ENCODE data around the gene PHACTR4. TPM values are rescaled to one million over a fixed set of nuclear protein-coding genes. Genes with fewer than 3 reads are reported as not detected.

The PHACTR4 gene
- total and polyA plus RNA-seq, 9 of the 15 experiments (the other 6 are each of a cell fraction or from before 2014, with no cell fraction given) = 6.4 to 43.6 (median 14.2) TPM

DNA sequence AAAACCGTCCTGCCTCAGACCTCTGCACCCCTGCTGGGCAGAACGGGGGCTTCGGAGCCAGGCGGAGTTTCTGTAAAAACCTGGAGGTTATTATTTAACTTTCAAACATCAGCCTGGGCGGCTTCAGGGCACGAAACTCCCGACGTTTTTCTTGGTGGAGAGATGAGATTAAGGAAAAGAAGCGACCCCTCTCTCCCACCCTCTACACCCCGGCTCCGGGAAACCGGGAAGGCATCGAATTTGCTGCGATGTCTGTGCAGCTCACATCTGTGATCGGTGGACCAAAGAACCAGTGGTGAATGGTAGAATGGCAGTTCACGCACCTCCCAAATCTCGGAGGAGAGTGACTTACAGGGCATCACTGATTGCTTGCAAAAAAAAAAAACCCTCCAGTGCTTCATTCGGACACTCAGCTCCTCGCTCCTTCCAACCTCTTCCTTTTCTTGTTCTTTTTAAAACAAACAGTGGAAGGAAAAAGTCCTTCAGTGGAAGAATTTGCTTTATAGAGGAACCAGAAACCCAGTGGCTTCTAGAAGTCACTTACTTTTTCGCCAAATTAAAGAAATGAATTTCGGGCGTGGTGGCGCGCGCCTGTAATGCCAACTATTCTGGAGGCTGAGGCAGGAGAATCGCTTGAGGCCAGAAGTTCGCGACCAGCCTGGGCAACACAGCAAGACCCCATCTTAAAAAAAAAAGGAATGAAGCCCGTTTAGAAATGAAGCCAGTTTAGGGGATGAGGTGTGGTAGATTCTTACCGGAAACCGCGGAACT, 884 bp downstream of the PHACTR4 start (continued):
- TF ChIP-seq, protein P1, sequence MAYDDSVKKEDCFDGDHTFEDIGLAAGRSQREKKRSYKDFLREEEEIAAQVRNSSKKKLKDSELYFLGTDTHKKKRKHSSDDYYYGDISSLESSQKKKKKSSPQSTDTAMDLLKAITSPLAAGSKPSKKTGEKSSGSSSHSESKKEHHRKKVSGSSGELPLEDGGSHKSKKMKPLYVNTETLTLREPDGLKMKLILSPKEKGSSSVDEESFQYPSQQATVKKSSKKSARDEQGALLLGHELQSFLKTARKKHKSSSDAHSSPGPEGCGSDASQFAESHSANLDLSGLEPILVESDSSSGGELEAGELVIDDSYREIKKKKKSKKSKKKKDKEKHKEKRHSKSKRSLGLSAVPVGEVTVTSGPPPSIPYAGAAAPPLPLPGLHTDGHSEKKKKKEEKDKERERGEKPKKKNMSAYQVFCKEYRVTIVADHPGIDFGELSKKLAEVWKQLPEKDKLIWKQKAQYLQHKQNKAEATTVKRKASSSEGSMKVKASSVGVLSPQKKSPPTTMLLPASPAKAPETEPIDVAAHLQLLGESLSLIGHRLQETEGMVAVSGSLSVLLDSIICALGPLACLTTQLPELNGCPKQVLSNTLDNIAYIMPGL (CRISPR knock-in tag; IDR thresholded peaks at IDR 0.05) = no peak
- TF ChIP-seq POLR3A (IDR thresholded peaks at IDR 0.05; ENCODE audit: borderline replicate concordance, extremely low read depth, insufficient read depth, insufficient read length) (no peak), CCNT2 (IDR thresholded peaks at IDR 0.05; ENCODE audit: borderline replicate concordance, extremely low read depth, insufficient read length, low read depth, low read length) (no peak), ZNF79 (CRISPR knock-in tag; IDR thresholded peaks at IDR 0.05; ENCODE audit: low read depth) (no peak), BCOR (IDR thresholded peaks at IDR 0.05) (peak; percentile 83), ZNF143 (CRISPR knock-in tag; IDR thresholded peaks at IDR 0.05) (no peak), BRCA1 (IDR thresholded peaks at IDR 0.05) (no peak), BRCA1 (CRISPR knock-in tag; IDR thresholded peaks at IDR 0.05) (no peak), ZNF584 (CRISPR knock-in tag; IDR thresholded peaks at IDR 0.05; ENCODE audit: low read depth) (no peak), FOXP1 (CRISPR knock-in tag; IDR thresholded peaks at IDR 0.05) (peak; percentile 32; the same call in 1 of the 2 replicates), SRF (CRISPR knock-in tag; IDR thresholded peaks at IDR 0.05) (no peak), ZNF436 (CRISPR knock-in tag; IDR thresholded peaks at IDR 0.05) (no peak), ETV6 (IDR thresholded peaks at IDR 0.05; ENCODE audit: borderline replicate concordance in 1 of 2, low read depth in 2 of 2, low read length in 1 of 2) (0 out of 4 replicates have a peak, but pooled peaks of 1 of the 2 experiments have one; percentile 31), ETV6 (CRISPR knock-in tag; IDR thresholded peaks at IDR 0.05; ENCODE audit: borderline replicate concordance) (no peak), MTA2 (IDR thresholded peaks at IDR 0.05; ENCODE audit: low read depth) (no peak), CREM (IDR thresholded peaks at IDR 0.05; ENCODE audit: low read depth) (no peak)
- TF ChIP-seq, protein P2, sequence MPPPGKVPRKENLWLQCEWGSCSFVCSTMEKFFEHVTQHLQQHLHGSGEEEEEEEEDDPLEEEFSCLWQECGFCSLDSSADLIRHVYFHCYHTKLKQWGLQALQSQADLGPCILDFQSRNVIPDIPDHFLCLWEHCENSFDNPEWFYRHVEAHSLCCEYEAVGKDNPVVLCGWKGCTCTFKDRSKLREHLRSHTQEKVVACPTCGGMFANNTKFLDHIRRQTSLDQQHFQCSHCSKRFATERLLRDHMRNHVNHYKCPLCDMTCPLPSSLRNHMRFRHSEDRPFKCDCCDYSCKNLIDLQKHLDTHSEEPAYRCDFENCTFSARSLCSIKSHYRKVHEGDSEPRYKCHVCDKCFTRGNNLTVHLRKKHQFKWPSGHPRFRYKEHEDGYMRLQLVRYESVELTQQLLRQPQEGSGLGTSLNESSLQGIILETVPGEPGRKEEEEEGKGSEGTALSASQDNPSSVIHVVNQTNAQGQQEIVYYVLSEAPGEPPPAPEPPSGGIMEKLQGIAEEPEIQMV (tag; conservative IDR thresholded peaks at IDR 0.05; ENCODE audit: low read depth) = no peak
- TF ChIP-seq, protein P3, sequence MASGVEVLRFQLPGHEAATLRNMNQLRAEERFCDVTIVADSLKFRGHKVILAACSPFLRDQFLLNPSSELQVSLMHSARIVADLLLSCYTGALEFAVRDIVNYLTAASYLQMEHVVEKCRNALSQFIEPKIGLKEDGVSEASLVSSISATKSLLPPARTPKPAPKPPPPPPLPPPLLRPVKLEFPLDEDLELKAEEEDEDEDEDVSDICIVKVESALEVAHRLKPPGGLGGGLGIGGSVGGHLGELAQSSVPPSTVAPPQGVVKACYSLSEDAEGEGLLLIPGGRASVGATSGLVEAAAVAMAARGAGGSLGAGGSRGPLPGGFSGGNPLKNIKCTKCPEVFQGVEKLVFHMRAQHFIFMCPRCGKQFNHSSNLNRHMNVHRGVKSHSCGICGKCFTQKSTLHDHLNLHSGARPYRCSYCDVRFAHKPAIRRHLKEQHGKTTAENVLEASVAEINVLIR (CRISPR knock-in tag; IDR thresholded peaks at IDR 0.05) = no peak
- TF ChIP-seq, protein P4, sequence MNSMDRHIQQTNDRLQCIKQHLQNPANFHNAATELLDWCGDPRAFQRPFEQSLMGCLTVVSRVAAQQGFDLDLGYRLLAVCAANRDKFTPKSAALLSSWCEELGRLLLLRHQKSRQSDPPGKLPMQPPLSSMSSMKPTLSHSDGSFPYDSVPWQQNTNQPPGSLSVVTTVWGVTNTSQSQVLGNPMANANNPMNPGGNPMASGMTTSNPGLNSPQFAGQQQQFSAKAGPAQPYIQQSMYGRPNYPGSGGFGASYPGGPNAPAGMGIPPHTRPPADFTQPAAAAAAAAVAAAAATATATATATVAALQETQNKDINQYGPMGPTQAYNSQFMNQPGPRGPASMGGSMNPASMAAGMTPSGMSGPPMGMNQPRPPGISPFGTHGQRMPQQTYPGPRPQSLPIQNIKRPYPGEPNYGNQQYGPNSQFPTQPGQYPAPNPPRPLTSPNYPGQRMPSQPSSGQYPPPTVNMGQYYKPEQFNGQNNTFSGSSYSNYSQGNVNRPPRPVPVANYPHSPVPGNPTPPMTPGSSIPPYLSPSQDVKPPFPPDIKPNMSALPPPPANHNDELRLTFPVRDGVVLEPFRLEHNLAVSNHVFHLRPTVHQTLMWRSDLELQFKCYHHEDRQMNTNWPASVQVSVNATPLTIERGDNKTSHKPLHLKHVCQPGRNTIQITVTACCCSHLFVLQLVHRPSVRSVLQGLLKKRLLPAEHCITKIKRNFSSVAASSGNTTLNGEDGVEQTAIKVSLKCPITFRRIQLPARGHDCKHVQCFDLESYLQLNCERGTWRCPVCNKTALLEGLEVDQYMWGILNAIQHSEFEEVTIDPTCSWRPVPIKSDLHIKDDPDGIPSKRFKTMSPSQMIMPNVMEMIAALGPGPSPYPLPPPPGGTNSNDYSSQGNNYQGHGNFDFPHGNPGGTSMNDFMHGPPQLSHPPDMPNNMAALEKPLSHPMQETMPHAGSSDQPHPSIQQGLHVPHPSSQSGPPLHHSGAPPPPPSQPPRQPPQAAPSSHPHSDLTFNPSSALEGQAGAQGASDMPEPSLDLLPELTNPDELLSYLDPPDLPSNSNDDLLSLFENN (IDR thresholded peaks at IDR 0.05; ENCODE audit: low read depth in 2 of 2, low read length in 2 of 2) = no peak

Data from K562 (cell line).